SK-N-SH (cell line): ENCODE data around the gene BTK. TPM values are rescaled to one million over a fixed set of nuclear protein-coding genes. Genes with fewer than 3 reads are reported as not detected.

ENCODE experiments used
- CTCF ChIA-PET: fragments of 300-600, 350-600 bp; formaldehyde crosslinking; extraction: SDS; loops from one replicate; lab custom pipeline; 2021; lab: Yijun Ruan, JAX
- POLR2A ChIA-PET: fragments of 350-600 bp; sonication (Branson Sonifier 250); formaldehyde crosslinking; extraction: SDS; loops from one replicate; lab custom pipeline; 2020; ENCODE audit warnings: antibody characterized with exemption, inconsistent platforms; lab: Yijun Ruan, JAX
- DNase-seq: peaks from one replicate; pipeline ENCODE4 v3.0.0; 2012
- H2AFZ ChIP-seq: fragments of 200-600 bp; sonication (generic); 2 replicates; pipeline ENCODE4 v1.8.1; 2016; ENCODE audit warnings: antibody characterized with exemption, mild to moderate bottlenecking, low read depth
- H3F3A ChIP-seq: fragments of 200-600 bp; sonication (generic); replicated peaks from 2 replicates; pipeline ENCODE3; 2016; ENCODE audit warnings: antibody characterized with exemption, mild to moderate bottlenecking; ENCODE audit not compliant: insufficient read depth
- H3K27ac ChIP-seq, 2 experiments: fragments of 200-500 bp in 1 of 2; fragments of 200-600 bp in 1 of 2; sonication (Bioruptor generic) in 1 of 2; sonication (generic), shearing (Covaris generic) in 1 of 2; 2 replicates each; pipeline versions ENCODE4 v1.5.1 to v1.6.1; 2014 to 2016; ENCODE audit warnings: low read depth in 2 of 2, inconsistent platforms in 1 of 2, low read length in 1 of 2, mild to moderate bottlenecking in 1 of 2, mixed read lengths in 1 of 2
- H3K27me3 ChIP-seq: fragments of 200-600 bp; sonication (generic), shearing (Covaris generic); 2 replicates; pipeline ENCODE4 v1.6.1; 2016; ENCODE audit warnings: mixed run types; ENCODE audit not compliant: insufficient read depth
- H3K36me3 ChIP-seq, 2 experiments: fragments of 200-500 bp in 1 of 2; fragments of 200-600 bp in 1 of 2; sonication (Bioruptor generic) in 1 of 2; sonication (generic) in 1 of 2; replicated peaks in 1 of 2; 2 replicates each; pipeline versions ENCODE3 to v1.5.1; 2014 to 2016; ENCODE audit warnings: low read length in 1 of 2, mild to moderate bottlenecking in 1 of 2; ENCODE audit not compliant: insufficient read depth in 2 of 2, control insufficient read depth in 1 of 2
- H3K4me1 ChIP-seq, 2 experiments: fragments of 200-500 bp in 1 of 2; fragments of 200-600 bp in 1 of 2; sonication (Bioruptor generic) in 1 of 2; sonication (generic), shearing (Covaris generic) in 1 of 2; 2 replicates each; pipeline versions ENCODE4 v1.5.1 to v1.6.1; 2014 to 2016; ENCODE audit warnings: low read depth in 1 of 2, low read length in 1 of 2, mixed run types in 1 of 2; ENCODE audit not compliant: insufficient read depth in 2 of 2, control insufficient read depth in 1 of 2
- H3K4me2 ChIP-seq: fragments of 200-600 bp; sonication (generic), shearing (Covaris generic); 2 replicates; pipeline ENCODE4 v1.6.1; 2017; ENCODE audit warnings: mixed run types
- H3K4me3 ChIP-seq, 2 experiments: fragments of 200-500 bp in 1 of 2; fragments of 200-600 bp in 1 of 2; sonication (Bioruptor generic) in 1 of 2; sonication (generic), shearing (Covaris generic) in 1 of 2; 2 replicates each; pipeline versions ENCODE4 v1.5.1 to v1.8.1; 2014 to 2016; ENCODE audit warnings: low read depth in 2 of 2, inconsistent platforms in 1 of 2, low read length in 1 of 2, mild to moderate bottlenecking in 1 of 2, mixed read lengths in 1 of 2, moderate library complexity in 1 of 2
- H3K79me2 ChIP-seq: fragments of 200-600 bp; sonication (generic); 2 replicates; pipeline ENCODE4 v1.8.1; 2017; ENCODE audit warnings: mild to moderate bottlenecking; ENCODE audit not compliant: insufficient read depth
- H3K9ac ChIP-seq: fragments of 200-600 bp; sonication (generic); 2 replicates; pipeline ENCODE4 v1.6.1; 2017; ENCODE audit warnings: mixed run types
- H3K9me2 ChIP-seq: fragments of 200-600 bp; sonication (generic); 2 replicates; pipeline ENCODE4 v1.6.1; 2017; ENCODE audit warnings: mixed run types
- H3K9me3 ChIP-seq: fragments of 200-600 bp; sonication (generic); 2 replicates; pipeline ENCODE4 v1.6.1; 2017; ENCODE audit warnings: mixed run types, mild to moderate bottlenecking, moderate library complexity
- H4K20me1 ChIP-seq: fragments of 200-600 bp; sonication (generic); 2 replicates; pipeline ENCODE4 v1.6.1; 2017; ENCODE audit warnings: mild to moderate bottlenecking, mixed run types; ENCODE audit not compliant: insufficient read depth
- CTCF ChIP-seq: fragments of 200-600 bp; sonication (generic); IDR thresholded peaks from 2 replicates; pipeline ENCODE4 v1.6.1; 2017; ENCODE audit warnings: antibody characterized with exemption, mild to moderate bottlenecking, moderate library complexity
- ELF1 ChIP-seq: IDR thresholded peaks from 2 replicates; pipeline ENCODE4 v1.4.0; 2012
- EP300 ChIP-seq, 2 experiments: IDR thresholded peaks; 2 replicates each; pipeline versions ENCODE4 v1.4.0 to v1.6.1; 2012; ENCODE audit warnings: borderline replicate concordance in 1 of 2, low read depth in 1 of 2, low read length in 1 of 2
- EZH2phosphoT487 ChIP-seq: fragments of 200-600 bp; sonication (generic); IDR thresholded peaks from 2 replicates; pipeline ENCODE4 v1.6.1; 2017; ENCODE audit warnings: low read depth, mixed run types, mild to moderate bottlenecking, antibody characterized with exemption, moderate library complexity, borderline replicate concordance
- FOSL2 ChIP-seq: IDR thresholded peaks from 2 replicates; pipeline ENCODE4 v1.4.0; 2012; ENCODE audit warnings: low read depth, mild to moderate bottlenecking, moderate library complexity, borderline replicate concordance
- FOXM1 ChIP-seq: IDR thresholded peaks from 2 replicates; pipeline ENCODE4 v1.4.0; 2012; ENCODE audit warnings: low read depth, mild to moderate bottlenecking
- GABPA ChIP-seq: IDR thresholded peaks from 2 replicates; pipeline ENCODE4 v1.4.0; 2012; ENCODE audit warnings: low read depth, mild to moderate bottlenecking
- IRF3 ChIP-seq: fragments of 150-350 bp; IDR thresholded peaks from 2 replicates; pipeline ENCODE4 v1.6.1; 2016; ENCODE audit warnings: mild to moderate bottlenecking, low read depth, low read length
- JUND ChIP-seq: IDR thresholded peaks from 2 replicates; pipeline ENCODE4 v1.4.0; 2012
- MAX ChIP-seq: IDR thresholded peaks from 2 replicates; pipeline ENCODE4 v1.4.0; 2012; ENCODE audit warnings: low read depth
- MEF2A ChIP-seq: IDR thresholded peaks from 2 replicates; pipeline ENCODE4 v1.4.0; 2012; ENCODE audit warnings: low read depth, borderline replicate concordance
- NRF1 ChIP-seq: IDR thresholded peaks from 2 replicates; pipeline ENCODE4 v1.6.1; 2012; ENCODE audit warnings: low read depth, mild to moderate bottlenecking, low read length
- PBX3 ChIP-seq: IDR thresholded peaks from 2 replicates; pipeline ENCODE4; 2012
- REST ChIP-seq: IDR thresholded peaks from 2 replicates; pipeline ENCODE4 v1.6.1; 2012; ENCODE audit warnings: mild to moderate bottlenecking, low read depth, low read length, moderate library complexity
- SMC3 ChIP-seq: IDR thresholded peaks from 2 replicates; pipeline ENCODE4 v1.6.1; 2012; ENCODE audit warnings: low read depth, low read length, improper control_type of control experiment
- TCF12 ChIP-seq: IDR thresholded peaks from 2 replicates; pipeline ENCODE4 v1.4.0; 2012
- TEAD4 ChIP-seq: IDR thresholded peaks from 2 replicates; pipeline ENCODE4 v1.4.0; 2012; ENCODE audit warnings: mild to moderate bottlenecking, borderline replicate concordance; ENCODE audit not compliant: insufficient read depth
- YY1 ChIP-seq: IDR thresholded peaks from 2 replicates; pipeline ENCODE4 v1.4.0; 2012; ENCODE audit warnings: low read depth, mild to moderate bottlenecking
- WGBS: methylation state at CpG from one replicate; pipeline ENCODE4 v1.1.6; 2017; ENCODE audit warnings: low lambda C conversion rate; 5-methylcytosine and 5-hydroxymethylcytosine counted together
- polyA plus RNA-seq, 3 experiments: library from polyadenylated mRNA; depleted of rRNA; stranded (reverse); fragments of >200 nt; gene quantifications; 2 replicates each; pipeline ENCODE4 v1.2.3, GENCODE V29; 2012

The BTK gene
- polyA plus RNA-seq, 1 of the 3 experiments (the other 2 are of a cell fraction): not detected

GRCh38 chrX:101429934-101430333 is 43.9 kb upstream of the BTK start:
- H3K4me2 ChIP-seq: peak overlapping the region; percentile 29; the same call in 1 of the 2 replicates
- POLR2A ChIA-PET: no interaction called here
- CTCF ChIA-PET: no interaction called here
- no peaks in the 10 kb centered on the region for H4K20me1 ChIP-seq
- no peaks in the 10 kb centered on the region for H3K9me3 ChIP-seq
- no peaks in the 10 kb centered on the region for H3K4me1 ChIP-seq
- no peak overlapping the region for H3K9ac ChIP-seq
- no peak overlapping the region for H3K4me3 ChIP-seq
- WGBS: 27% methylated on average over 1 of the region's 1 CpG
- DNase-seq: no peak
- no peaks in the 10 kb centered on the region for H3K36me3 ChIP-seq
- no peaks in the 10 kb centered on the region for H3K9me2 ChIP-seq
- no peaks in the 10 kb centered on the region for H3K79me2 ChIP-seq
- peaks cover 17% of the 10 kb centered on the region for H3F3A ChIP-seq
- TF ChIP-seq GABPA (no peak), TCF12 (peak; percentile 83), ELF1 (no peak), PBX3 (peak; percentile 81), FOSL2 (peak; percentile 47; the same call in 1 of the 2 replicates), JUND (peak; percentile 47), EP300 (IDR thresholded peaks at IDR 0.05; ENCODE audit: borderline replicate concordance in 1 of 2, low read depth in 1 of 2, low read length in 1 of 2) (0 out of 4 replicates have a peak, but pooled peaks of 1 of the 2 experiments have one; percentile 14)
- no peaks in the 10 kb centered on the region for H3K27me3 ChIP-seq
- no peak overlapping the region for H2AFZ ChIP-seq
- peak overlapping the region in 1 of 2 experiments; percentile 62; a peak in 3 of 4 replicates for H3K27ac ChIP-seq

GRCh38 chrX:101427954-101428353 is 42.0 kb upstream of the BTK start:
- CTCF ChIA-PET: interaction anchor here (4.3 kb wide), 1 partner anchor 12 kb away, joined by 24 read pairs; no protein-coding TSS in a partner anchor
- no peak for DNase-seq

More at GRCh38 chrX:101427954-101428353, 42.0 kb upstream of the BTK start:
- no peaks in the 10 kb centered on the region for H3K9me2 ChIP-seq
- no peak overlapping the region for H3K9ac ChIP-seq
- POLR2A ChIA-PET: no interaction called here
- H3F3A ChIP-seq: peaks cover 8% of the 10 kb centered on the region
- H3K9me3 ChIP-seq: no peaks in the 10 kb centered on the region
- H3K36me3 ChIP-seq: no peaks in the 10 kb centered on the region
- 43% methylated on average over 2 of the region's 2 CpGs for WGBS
- no peaks in the 10 kb centered on the region for H3K79me2 ChIP-seq
- H3K27ac ChIP-seq: no peak overlapping the region
- no peaks in the 10 kb centered on the region for H3K27me3 ChIP-seq
- TF ChIP-seq REST (no peak), SMC3 (no peak), YY1 (no peak), NRF1 (no peak), FOXM1 (no peak), MEF2A (no peak), MAX (no peak), IRF3 (no peak), TEAD4 (no peak), CTCF (no peak), EZH2phosphoT487 (no peak)
- H3K4me1 ChIP-seq: no peaks in the 10 kb centered on the region
- no peak overlapping the region for H2AFZ ChIP-seq
- H3K4me2 ChIP-seq: no peak overlapping the region
- H4K20me1 ChIP-seq: no peaks in the 10 kb centered on the region
- H3K4me3 ChIP-seq: no peak overlapping the region
